GM10248 (cell line): ENCODE measurements around the gene CLEC10A.

ENCODE experiments used
- CTCF ChIA-PET: fragments of 300-600 bp; sonication (Branson Sonifier 250); formaldehyde crosslinking; extraction: SDS; loops from one replicate; lab custom pipeline; 2021; ENCODE audit warnings: antibody characterized with exemption; lab: Yijun Ruan, JAX
- POLR2A ChIA-PET: fragments of 350-650 bp; sonication (Branson Sonifier 250); formaldehyde crosslinking; extraction: SDS; loops from one replicate; lab custom pipeline; 2020; ENCODE audit warnings: antibody characterized with exemption; lab: Yijun Ruan, JAX
- DNase-seq: peaks from one replicate; pipeline ENCODE4 v3.0.0; 2012; ENCODE audit errors: extremely low spot score
- TF ChIP-seq, protein P1 (sequence below): IDR thresholded peaks from 2 replicates; pipeline ENCODE4 v1.5.1; 2012; ENCODE audit warnings: mild to moderate bottlenecking, low read depth; ENCODE audit errors: extremely low read depth, missing control alignments, control extremely low read depth

CLEC10A gene

DNA sequence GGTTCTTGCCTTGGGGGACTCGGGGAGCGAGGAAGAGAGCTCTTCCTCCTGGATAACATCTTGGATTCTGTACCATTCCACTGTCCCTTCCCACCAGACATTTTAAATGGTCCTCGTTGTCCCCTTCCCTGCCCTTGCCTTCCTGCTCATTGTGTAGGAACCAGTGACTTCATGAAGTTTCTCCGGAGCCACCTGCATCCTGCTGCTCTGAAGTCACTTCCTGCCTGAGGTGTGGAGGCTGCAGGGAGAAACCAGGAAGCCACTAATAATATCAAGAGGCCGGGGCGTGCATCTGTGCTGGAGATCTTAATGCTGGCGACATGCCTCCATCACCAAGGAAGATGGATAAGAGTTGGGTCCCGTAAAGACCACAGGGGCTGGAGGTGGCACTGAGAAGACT lies 50.4 kb downstream of the CLEC10A start:
- peak; percentile 41 for DNase-seq
- TF ChIP-seq, protein P1, sequence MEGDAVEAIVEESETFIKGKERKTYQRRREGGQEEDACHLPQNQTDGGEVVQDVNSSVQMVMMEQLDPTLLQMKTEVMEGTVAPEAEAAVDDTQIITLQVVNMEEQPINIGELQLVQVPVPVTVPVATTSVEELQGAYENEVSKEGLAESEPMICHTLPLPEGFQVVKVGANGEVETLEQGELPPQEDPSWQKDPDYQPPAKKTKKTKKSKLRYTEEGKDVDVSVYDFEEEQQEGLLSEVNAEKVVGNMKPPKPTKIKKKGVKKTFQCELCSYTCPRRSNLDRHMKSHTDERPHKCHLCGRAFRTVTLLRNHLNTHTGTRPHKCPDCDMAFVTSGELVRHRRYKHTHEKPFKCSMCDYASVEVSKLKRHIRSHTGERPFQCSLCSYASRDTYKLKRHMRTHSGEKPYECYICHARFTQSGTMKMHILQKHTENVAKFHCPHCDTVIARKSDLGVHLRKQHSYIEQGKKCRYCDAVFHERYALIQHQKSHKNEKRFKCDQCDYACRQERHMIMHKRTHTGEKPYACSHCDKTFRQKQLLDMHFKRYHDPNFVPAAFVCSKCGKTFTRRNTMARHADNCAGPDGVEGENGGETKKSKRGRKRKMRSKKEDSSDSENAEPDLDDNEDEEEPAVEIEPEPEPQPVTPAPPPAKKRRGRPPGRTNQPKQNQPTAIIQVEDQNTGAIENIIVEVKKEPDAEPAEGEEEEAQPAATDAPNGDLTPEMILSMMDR = no peak
- ChIA-PET CTCF (interaction anchor here (1.8 to 2.9 kb wide), 2 partner anchors 16 to 107 kb away, joined by 4 to 9 read pairs; no protein-coding TSS in a partner anchor), POLR2A (no interaction called here)

DNA sequence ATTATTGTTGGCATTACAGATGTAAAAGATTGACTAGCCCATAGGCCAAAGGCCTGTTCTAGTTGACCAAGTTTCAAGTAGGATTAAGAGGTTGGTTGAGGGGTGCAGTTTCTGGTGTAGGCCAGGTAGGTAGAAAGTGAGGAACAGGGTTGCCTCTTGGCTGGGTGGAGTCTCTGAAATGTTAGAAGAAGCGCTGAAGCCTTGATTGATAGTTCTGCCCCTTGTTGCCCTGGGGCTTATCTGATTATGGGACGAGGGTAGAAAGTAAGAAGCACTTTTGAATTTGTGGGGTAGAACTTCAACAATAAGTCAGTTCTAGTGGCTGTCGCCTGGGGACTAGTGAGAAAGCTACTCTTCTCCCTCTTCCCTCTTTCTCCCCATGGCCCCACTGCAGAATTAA lies 51.0 kb downstream of the CLEC10A start:
- ChIA-PET CTCF (interaction anchor here (1.8 to 2.9 kb wide), 2 partner anchors 17 to 108 kb away, joined by 4 to 9 read pairs; no protein-coding TSS in a partner anchor), POLR2A (interaction anchor here (0.6 kb wide), 1 partner anchor 13 kb away, joined by 3 read pairs; no protein-coding TSS in a partner anchor)
- TF ChIP-seq, protein P1 = no peak
- no peak for DNase-seq

DNA sequence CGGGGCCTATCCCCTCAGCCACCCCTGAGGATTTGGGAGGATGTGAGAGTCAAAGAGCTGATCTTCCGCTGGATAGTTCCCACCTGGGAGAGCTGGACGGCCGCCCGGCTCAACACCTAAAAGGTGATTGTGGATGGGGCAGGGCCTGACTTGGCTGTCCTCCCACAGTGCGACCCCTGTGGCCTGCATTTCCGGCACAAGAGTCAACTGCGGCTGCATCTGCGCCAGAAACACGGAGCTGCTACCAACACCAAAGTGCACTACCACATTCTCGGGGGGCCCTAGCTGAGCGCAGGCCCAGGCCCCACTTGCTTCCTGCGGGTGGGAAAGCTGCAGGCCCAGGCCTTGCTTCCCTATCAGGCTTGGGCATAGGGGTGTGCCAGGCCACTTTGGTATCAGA lies 52.7 kb downstream of the CLEC10A start:
- TF ChIP-seq, protein P1 = no peak
- no peak for DNase-seq
- ChIA-PET POLR2A (no interaction called here), CTCF (interaction anchor here (0.7 to 1.7 kb wide), 4 partner anchors 9 to 113 kb away, joined by 3 to 4 read pairs (median 4); no protein-coding TSS in a partner anchor)

DNA sequence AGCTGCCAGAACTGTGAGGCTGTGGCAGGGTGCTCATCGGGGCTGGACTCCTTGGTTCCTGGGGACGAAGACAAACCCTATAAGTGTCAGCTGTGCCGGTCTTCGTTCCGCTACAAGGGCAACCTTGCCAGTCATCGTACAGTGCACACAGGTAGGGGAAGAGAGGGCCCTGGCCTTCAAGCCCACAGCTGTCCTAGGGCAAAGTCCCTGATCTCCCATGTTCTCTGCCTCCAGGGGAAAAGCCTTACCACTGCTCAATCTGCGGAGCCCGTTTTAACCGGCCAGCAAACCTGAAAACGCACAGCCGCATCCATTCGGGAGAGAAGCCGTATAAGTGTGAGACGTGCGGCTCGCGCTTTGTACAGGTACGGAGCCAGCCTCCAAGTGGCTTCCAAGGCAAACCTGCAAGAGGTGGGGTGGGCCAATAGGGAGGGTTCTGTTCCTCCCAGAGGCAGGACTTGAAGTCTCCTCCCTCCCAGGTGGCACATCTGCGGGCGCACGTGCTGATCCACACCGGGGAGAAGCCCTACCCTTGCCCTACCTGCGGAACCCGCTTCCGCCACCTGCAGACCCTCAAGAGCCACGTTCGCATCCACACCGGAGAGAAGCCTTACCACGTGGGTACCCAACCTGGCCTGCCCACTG lies 53.5 kb downstream of the CLEC10A start:
- ChIA-PET CTCF (interaction anchor here (0.7 to 1.7 kb wide), 3 partner anchors 12 to 20 kb away, joined by 3 to 6 read pairs (median 4); no protein-coding TSS in a partner anchor), POLR2A (no interaction called here)
- no peak for DNase-seq
- TF ChIP-seq, protein P1 = no peak

DNA sequence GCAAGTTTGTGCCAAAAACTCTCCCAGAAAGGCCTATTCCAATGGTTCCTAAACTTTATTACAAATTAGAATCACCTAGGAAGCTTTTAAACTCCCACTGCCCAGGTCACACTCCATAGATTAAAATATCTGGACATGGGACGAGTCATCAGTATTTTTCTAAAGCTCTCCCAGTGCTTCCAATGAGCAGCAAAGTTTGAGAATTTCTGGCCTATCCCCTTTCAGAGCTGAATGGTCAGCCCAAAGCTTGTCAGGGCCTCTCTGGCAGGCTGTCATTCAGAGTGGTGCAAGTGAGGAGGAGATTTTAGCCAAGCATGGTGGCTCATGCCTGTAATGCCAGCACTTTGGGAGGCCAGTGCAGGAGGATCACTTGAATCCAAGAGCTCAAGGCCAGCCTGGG lies 54.8 kb downstream of the CLEC10A start:
- TF ChIP-seq, protein P1 = no peak
- ChIA-PET CTCF (interaction anchor here (1.0 to 1.7 kb wide), 8 partner anchors 10 to 359 kb away, joined by 3 to 8 read pairs (median 4); partner anchors contain the start of gene SLC16A13), POLR2A (no interaction called here)
- no peak for DNase-seq
